Measurements from ENCODE around the gene IMPDH1.

Gene IMPDH1

GRCh38 chr7:128373606-128374005 lies 36.2 kb downstream of the IMPDH1 start:
- TF ChIP-seq CTCF (IDR thresholded peaks at IDR 0.05; ENCODE audit: extremely low read depth, missing control alignments) = no peak
- no peak for DNase-seq (ENCODE audit: low spot score)

GRCh38 chr7:128370491-128370890 lies 39.3 kb downstream of the IMPDH1 start:
- TF ChIP-seq CTCF (IDR thresholded peaks at IDR 0.05; ENCODE audit: extremely low read depth, missing control alignments) = no peak
- no peak for DNase-seq (ENCODE audit: low spot score)

GRCh38 chr7:128366986-128367385 lies 42.8 kb downstream of the IMPDH1 start:
- TF ChIP-seq CTCF (IDR thresholded peaks at IDR 0.05; ENCODE audit: extremely low read depth, missing control alignments) = no peak
- no peak for DNase-seq (ENCODE audit: low spot score)

- no peak for TF ChIP-seq CTCF (IDR thresholded peaks at IDR 0.05; ENCODE audit: extremely low read depth, missing control alignments)
- DNase-seq (ENCODE audit: low spot score) = no peak
Observed at GRCh38 chr7:128366300-128366699, 43.5 kb downstream of the IMPDH1 start.

GRCh38 chr7:128365432-128365831 lies 44.4 kb downstream of the IMPDH1 start:
- no peak for TF ChIP-seq CTCF (IDR thresholded peaks at IDR 0.05; ENCODE audit: extremely low read depth, missing control alignments)

GRCh38 chr7:128364166-128364870 lies 45.5 kb downstream of the IMPDH1 start:
- no peak for TF ChIP-seq CTCF (IDR thresholded peaks at IDR 0.05; ENCODE audit: extremely low read depth, missing control alignments)
- DNase-seq (ENCODE audit: low spot score) = no peak

More at GRCh38 chr7:128365432-128365831, 44.4 kb downstream of the IMPDH1 start:
- no peak for DNase-seq (ENCODE audit: low spot score)

- DNase-seq (ENCODE audit: low spot score) = no peak
- no peak for TF ChIP-seq CTCF (IDR thresholded peaks at IDR 0.05; ENCODE audit: extremely low read depth, missing control alignments)
Observed at GRCh38 chr7:128363261-128363721, 46.5 kb downstream of the IMPDH1 start.

Measured in GM20000 (cell line).